Activated CD4-positive, alpha-beta memory T cell treated with anti-CD3 and anti-CD28 coated beads, Interleukin-2, amount 10 ng/mL, durations not matched to agents 7 days and 5 days (primary cell): ENCODE measurements around the gene DPP9. TPM values are rescaled to one million over a fixed set of nuclear protein-coding genes. Genes with fewer than 3 reads are reported as not detected.
A peak's percentile ranks its signal among the peaks of the same experiment; 100 is the strongest.

Source experiments
- CTCF ChIA-PET: fragments of 350-600 bp; sonication (Branson Sonifier 250); formaldehyde crosslinking; loops from one replicate; lab custom pipeline; 2021; ENCODE audit warnings: antibody characterized with exemption, inconsistent platforms; lab: Charles Lee
- POLR2A ChIA-PET: fragments of 350-600 bp; sonication (Branson Sonifier 250); formaldehyde crosslinking; loops from one replicate; lab custom pipeline; 2021; ENCODE audit warnings: antibody characterized with exemption; lab: Charles Lee
- DNase-seq: peaks from one replicate; pipeline ENCODE4 v3.0.0-alpha.2; 2020
- H3K27ac Mint-ChIP-seq: one replicate; pipeline ENCODE4 v1.8.0; 2021; ENCODE audit warnings: mild to moderate bottlenecking, mixed read lengths
- H3K27me3 Mint-ChIP-seq: one replicate; pipeline ENCODE4 v1.8.0; 2021; ENCODE audit warnings: mixed read lengths
- H3K36me3 Mint-ChIP-seq: one replicate; pipeline ENCODE4 v1.8.0; 2021; ENCODE audit warnings: low read depth, mixed read lengths
- H3K4me1 Mint-ChIP-seq: one replicate; pipeline ENCODE4 v1.8.0; 2021; ENCODE audit warnings: mixed read lengths
- H3K4me3 Mint-ChIP-seq: one replicate; pipeline ENCODE4 v1.8.0; 2021; ENCODE audit warnings: mild to moderate bottlenecking, mixed read lengths
- H3K9me3 Mint-ChIP-seq: one replicate; pipeline ENCODE4 v1.8.0; 2021; ENCODE audit warnings: mixed read lengths
- total RNA-seq, 2 experiments: library from RNA; stranded (reverse); gene quantifications; one replicate each; pipeline ENCODE4 v1.2.3, GENCODE V29; 2021

Gene DPP9
- total RNA-seq, 2 experiments from 2014 or later = 67.6 to 78.3 TPM

- no peak overlapping the region for H3K27ac Mint-ChIP-seq
- CTCF ChIA-PET = no interaction called here
Observed at GRCh38 chr19:4714016-4714415, 9.6 kb downstream of the DPP9 start.

GRCh38 chr19:4713384-4713951, 10.2 kb downstream of the DPP9 start:
- peaks cover 58% of the 10 kb centered on the region for H3K36me3 Mint-ChIP-seq
- POLR2A ChIA-PET = no interaction called here

More at GRCh38 chr19:4714016-4714415, 9.6 kb downstream of the DPP9 start:
- H3K27me3 Mint-ChIP-seq = no peaks in the 10 kb centered on the region
- H3K4me1 Mint-ChIP-seq = peaks cover 20% of the 10 kb centered on the region
- POLR2A ChIA-PET = interaction anchor here (1.0 kb wide), 1 partner anchor 9 kb away, joined by 3 read pairs; no protein-coding TSS in a partner anchor
- no peaks in the 10 kb centered on the region for H3K9me3 Mint-ChIP-seq
- peaks cover 62% of the 10 kb centered on the region for H3K36me3 Mint-ChIP-seq
- H3K4me3 Mint-ChIP-seq = no peak overlapping the region
- no peak for DNase-seq

GRCh38 chr19:4712771-4713170, 10.9 kb downstream of the DPP9 start:
- CTCF ChIA-PET = no interaction called here
- Mint-ChIP-seq H3K4me1 (peaks cover 26% of the 10 kb centered on the region), H3K27me3 (no peaks in the 10 kb centered on the region), H3K9me3 (no peaks in the 10 kb centered on the region), H3K36me3 (peaks cover 57% of the 10 kb centered on the region), H3K27ac (no peak overlapping the region), H3K4me3 (no peak overlapping the region)
- no peak for DNase-seq
- POLR2A ChIA-PET = no interaction called here

More at GRCh38 chr19:4713384-4713951, 10.2 kb downstream of the DPP9 start:
- H3K4me3 Mint-ChIP-seq = no peak overlapping the region
- no peak for DNase-seq
- peak overlapping the region; percentile 40 for H3K27ac Mint-ChIP-seq
- CTCF ChIA-PET = no interaction called here
- no peaks in the 10 kb centered on the region for H3K27me3 Mint-ChIP-seq
- H3K4me1 Mint-ChIP-seq = peaks cover 21% of the 10 kb centered on the region
- H3K9me3 Mint-ChIP-seq = no peaks in the 10 kb centered on the region

GRCh38 chr19:4711211-4711610, 12.4 kb downstream of the DPP9 start:
- Mint-ChIP-seq H3K4me3 (no peak overlapping the region), H3K27ac (no peak overlapping the region), H3K9me3 (no peaks in the 10 kb centered on the region), H3K27me3 (no peaks in the 10 kb centered on the region), H3K4me1 (peaks cover 26% of the 10 kb centered on the region), H3K36me3 (peaks cover 48% of the 10 kb centered on the region)
- POLR2A ChIA-PET = no interaction called here
- no peak for DNase-seq
- CTCF ChIA-PET = interaction anchor here (1.2 kb wide), 1 partner anchor 31 kb away, joined by 4 read pairs; no protein-coding TSS in a partner anchor

GRCh38 chr19:4710281-4710600, 13.4 kb downstream of the DPP9 start:
- ChIA-PET POLR2A (no interaction called here), CTCF (no interaction called here)
- Mint-ChIP-seq H3K4me3 (no peak overlapping the region), H3K4me1 (peaks cover 26% of the 10 kb centered on the region), H3K27ac (peak overlapping the region; percentile 47), H3K36me3 (peaks cover 44% of the 10 kb centered on the region), H3K27me3 (no peaks in the 10 kb centered on the region), H3K9me3 (no peaks in the 10 kb centered on the region)
- DNase-seq = no peak

GRCh38 chr19:4709440-4710280, 14.0 kb downstream of the DPP9 start:
- H3K27ac Mint-ChIP-seq = peak overlapping the region; percentile 73
- POLR2A ChIA-PET = no interaction called here
- peak; percentile 19 for DNase-seq
- CTCF ChIA-PET = no interaction called here
- peaks cover 26% of the 10 kb centered on the region for H3K4me1 Mint-ChIP-seq
- no peak overlapping the region for H3K4me3 Mint-ChIP-seq
- H3K9me3 Mint-ChIP-seq = no peaks in the 10 kb centered on the region
- no peaks in the 10 kb centered on the region for H3K27me3 Mint-ChIP-seq
- peaks cover 42% of the 10 kb centered on the region for H3K36me3 Mint-ChIP-seq

GRCh38 chr19:4707956-4708650, 15.5 kb downstream of the DPP9 start:
- no peak for DNase-seq
- Mint-ChIP-seq H3K36me3 (peaks cover 45% of the 10 kb centered on the region), H3K4me3 (no peak overlapping the region), H3K9me3 (no peaks in the 10 kb centered on the region), H3K4me1 (peaks cover 26% of the 10 kb centered on the region), H3K27ac (no peak overlapping the region), H3K27me3 (no peaks in the 10 kb centered on the region)
- ChIA-PET CTCF (no interaction called here), POLR2A (no interaction called here)

- H3K27ac Mint-ChIP-seq = no peak overlapping the region
- H3K27me3 Mint-ChIP-seq = no peaks in the 10 kb centered on the region
- CTCF ChIA-PET = no interaction called here
- no peak overlapping the region for H3K4me3 Mint-ChIP-seq
- POLR2A ChIA-PET = no interaction called here
- H3K4me1 Mint-ChIP-seq = peaks cover 26% of the 10 kb centered on the region
- no peak for DNase-seq
- H3K9me3 Mint-ChIP-seq = no peaks in the 10 kb centered on the region
- peaks cover 44% of the 10 kb centered on the region for H3K36me3 Mint-ChIP-seq
Observed at GRCh38 chr19:4707322-4707721, 16.3 kb downstream of the DPP9 start.

- peaks cover 46% of the 10 kb centered on the region for H3K36me3 Mint-ChIP-seq
- H3K4me1 Mint-ChIP-seq = peaks cover 19% of the 10 kb centered on the region
- H3K9me3 Mint-ChIP-seq = no peaks in the 10 kb centered on the region
- no peak for DNase-seq
- H3K27me3 Mint-ChIP-seq = no peaks in the 10 kb centered on the region
- POLR2A ChIA-PET = no interaction called here
- CTCF ChIA-PET = no interaction called here
- no peak overlapping the region for H3K27ac Mint-ChIP-seq
- no peak overlapping the region for H3K4me3 Mint-ChIP-seq
Observed at GRCh38 chr19:4705413-4706131, 18.1 kb downstream of the DPP9 start.

GRCh38 chr19:4704317-4704673, 19.3 kb downstream of the DPP9 start:
- ChIA-PET CTCF (no interaction called here), POLR2A (no interaction called here)
- no peak for DNase-seq
- H3K4me1 Mint-ChIP-seq = peaks cover 9% of the 10 kb centered on the region
- no peaks in the 10 kb centered on the region for H3K27me3 Mint-ChIP-seq
- no peak overlapping the region for H3K27ac Mint-ChIP-seq
- H3K9me3 Mint-ChIP-seq = no peaks in the 10 kb centered on the region
- no peak overlapping the region for H3K4me3 Mint-ChIP-seq
- H3K36me3 Mint-ChIP-seq = peaks cover 48% of the 10 kb centered on the region

- no peaks in the 10 kb centered on the region for H3K27me3 Mint-ChIP-seq
- no peak overlapping the region for H3K4me3 Mint-ChIP-seq
- POLR2A ChIA-PET = no interaction called here
- no peak overlapping the region for H3K27ac Mint-ChIP-seq
- peaks cover 6% of the 10 kb centered on the region for H3K4me1 Mint-ChIP-seq
- H3K36me3 Mint-ChIP-seq = peaks cover 48% of the 10 kb centered on the region
- no peaks in the 10 kb centered on the region for H3K9me3 Mint-ChIP-seq
- no peak for DNase-seq
- CTCF ChIA-PET = interaction anchor here (0.7 kb wide), 1 partner anchor 360 kb away, joined by 3 read pairs; the partner anchor contains the start of gene MPND
Observed at GRCh38 chr19:4703671-4704316, 19.8 kb downstream of the DPP9 start.

GRCh38 chr19:4702764-4703163, 20.9 kb downstream of the DPP9 start:
- Mint-ChIP-seq H3K27ac (no peak overlapping the region), H3K4me3 (no peak overlapping the region), H3K27me3 (no peaks in the 10 kb centered on the region), H3K4me1 (no peaks in the 10 kb centered on the region), H3K9me3 (no peaks in the 10 kb centered on the region), H3K36me3 (peaks cover 50% of the 10 kb centered on the region)
- DNase-seq = no peak
- CTCF ChIA-PET = interaction anchor here (0.7 kb wide), 1 partner anchor 359 kb away, joined by 3 read pairs; the partner anchor contains the start of gene MPND
- POLR2A ChIA-PET = no interaction called here
